Measurements from ENCODE around the gene KRTAP10-9.
A peak's percentile ranks its signal among the peaks of the same experiment; 100 is the strongest.
"Not testable (repeated sequence)": the region's sequence is repeated elsewhere in the genome, so short reads cannot be mapped to it uniquely, and the experiment has no call there.

The KRTAP10-9 gene

GRCh38 chr21:44644878-44645277 lies 18.0 kb downstream of the KRTAP10-9 start:
- no peak for DNase-seq

- DNase-seq: not testable (repeated sequence)
Observed at GRCh38 chr21:44646366-44647221, 19.7 kb downstream of the KRTAP10-9 start, which contains the start of gene KRTAP10-11. TSS of gene KRTAP10-11 (plus strand) at chr21:44646414. CDS start at chr21:44646459, 45 bp downstream.

- no peak for DNase-seq
Observed at GRCh38 chr21:44647222-44647552, 20.3 kb downstream of the KRTAP10-9 start.

- no peak for DNase-seq
Observed at GRCh38 chr21:44648557-44649311, 21.8 kb downstream of the KRTAP10-9 start.

GRCh38 chr21:44649521-44650100 lies 22.7 kb downstream of the KRTAP10-9 start:
- no peak for DNase-seq

- no peak for DNase-seq
Observed at GRCh38 chr21:44650265-44650972, 23.5 kb downstream of the KRTAP10-9 start.

- DNase-seq: no peak
Observed at GRCh38 chr21:44650973-44651675, 24.2 kb downstream of the KRTAP10-9 start.

GRCh38 chr21:44653123-44653522 lies 26.2 kb downstream of the KRTAP10-9 start:
- DNase-seq: no peak

- peak; percentile 81 for DNase-seq
Observed at GRCh38 chr21:44653656-44654575, 27.0 kb downstream of the KRTAP10-9 start.

- peak; percentile 14 for DNase-seq
Observed at GRCh38 chr21:44654576-44655175, 27.8 kb downstream of the KRTAP10-9 start, which contains the start of gene KRTAP12-4. TSS of gene KRTAP12-4 (minus strand) at chr21:44654659. CDS start at chr21:44654614, 45 bp downstream.

GRCh38 chr21:44656868-44657267 lies 30.0 kb downstream of the KRTAP10-9 start:
- DNase-seq: no peak

- peak; percentile 85 for DNase-seq
Observed at GRCh38 chr21:44657635-44658540, 31.0 kb downstream of the KRTAP10-9 start, which contains the start of gene KRTAP12-3. TSS of gene KRTAP12-3 (plus strand) at chr21:44657932. CDS start at chr21:44657980, 48 bp downstream.

GRCh38 chr21:44658541-44658910 lies 31.6 kb downstream of the KRTAP10-9 start:
- DNase-seq: no peak

GRCh38 chr21:44658913-44659595 lies 32.2 kb downstream of the KRTAP10-9 start:
- peak; percentile 49 for DNase-seq

GRCh38 chr21:44661567-44661966 lies 34.7 kb downstream of the KRTAP10-9 start:
- DNase-seq: not testable (repeated sequence)

GRCh38 chr21:44664691-44665090 lies 37.8 kb downstream of the KRTAP10-9 start:
- DNase-seq: no peak

GRCh38 chr21:44666401-44667320 lies 39.8 kb downstream of the KRTAP10-9 start, which contains the start of gene KRTAP12-2:
TSS of gene KRTAP12-2 (minus strand) at chr21:44666927. CDS start at chr21:44666886, 41 bp downstream.
- no peak for DNase-seq
